ENCODE results near the gene ATP6V1D.
A peak's percentile ranks its signal among the peaks of the same experiment; 100 is the strongest.
"Not testable (repeated sequence)": the region's sequence is repeated elsewhere in the genome, so short reads cannot be mapped to it uniquely, and the experiment has no call there.

The ATP6V1D gene

GRCh38 chr14:67365476-67365875 lies 5.9 kb upstream of the ATP6V1D start:
- H3K9me3 ChIP-seq (ENCODE audit: control insufficient read depth in 1 of 2, low read length in 2 of 2) = no peaks in the 10 kb centered on the region
- no peak overlapping the region for H3K27ac ChIP-seq (ENCODE audit: low read length)
- H3K27me3 ChIP-seq (ENCODE audit: low read depth, low read length) = no peaks in the 10 kb centered on the region
- H3K4me1 ChIP-seq (ENCODE audit: control insufficient read depth in 1 of 2, insufficient read depth in 2 of 2, low read length in 2 of 2) = peaks cover 10 to 26% of the 10 kb centered on the region in 2 donors
- H3K4me3 ChIP-seq (ENCODE audit: low read depth in 1 of 2, low read length in 2 of 2) = no peak overlapping the region
- H3K36me3 ChIP-seq (ENCODE audit: control insufficient read depth in 1 of 2, insufficient read depth in 2 of 2, low read length in 2 of 2) = peaks cover 27 to 32% of the 10 kb centered on the region in 2 donors

GRCh38 chr14:67360470-67361206 lies 1.0 kb upstream of the ATP6V1D start:
- Histone ChIP-seq H3K4me1 (ENCODE audit: control insufficient read depth in 1 of 2, insufficient read depth in 2 of 2, low read length in 2 of 2) (peaks cover 14 to 52% of the 10 kb centered on the region in 2 donors), H3K9me3 (ENCODE audit: control insufficient read depth in 1 of 2, low read length in 2 of 2) (no peaks in the 10 kb centered on the region)

DNA sequence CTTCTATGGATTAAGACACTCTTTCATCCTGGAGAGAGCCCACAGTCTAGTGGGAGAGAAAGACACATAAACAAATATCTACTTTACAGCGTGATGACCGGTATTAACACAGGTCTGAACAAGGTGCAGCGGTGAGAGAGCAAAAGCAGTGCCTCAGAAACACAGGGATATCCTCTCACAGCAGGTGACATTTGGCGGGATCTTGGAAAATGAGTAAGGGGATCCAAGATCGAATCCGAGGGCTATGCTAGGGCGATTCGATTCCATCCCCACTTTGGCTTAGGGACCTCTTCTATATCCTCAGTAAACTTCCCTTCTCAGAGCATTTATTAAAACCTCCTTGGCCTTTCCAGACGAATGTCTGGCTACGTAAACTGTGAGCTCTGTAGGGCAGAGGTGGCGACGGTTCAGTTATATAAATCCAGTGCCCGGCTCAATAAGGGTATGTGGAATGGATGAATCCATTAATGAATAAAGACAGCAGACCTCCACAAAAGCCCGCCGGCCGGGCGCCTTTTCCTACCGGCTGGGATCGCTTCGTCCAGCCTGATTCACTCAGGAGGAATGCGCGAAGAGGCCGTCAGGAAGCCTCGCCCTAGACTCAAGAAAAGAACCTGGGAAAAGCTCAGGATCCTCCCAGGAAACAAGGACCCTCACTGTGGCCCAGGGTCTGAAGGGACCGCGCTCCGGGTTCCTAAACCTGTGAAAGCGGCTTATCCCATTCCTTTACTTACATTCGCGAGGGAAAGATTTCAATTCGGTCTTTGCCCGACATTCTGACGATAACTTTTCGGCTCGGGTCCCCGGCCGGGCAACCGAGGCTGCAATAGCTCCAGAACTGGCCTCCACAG lies 455 bp downstream of the ATP6V1D start:
- peak overlapping the region; percentile 99 for H3K27ac ChIP-seq (ENCODE audit: low read length)
- peaks cover 14 to 52% of the 10 kb centered on the region in 2 donors for H3K4me1 ChIP-seq (ENCODE audit: control insufficient read depth in 1 of 2, insufficient read depth in 2 of 2, low read length in 2 of 2)
- H3K36me3 ChIP-seq (ENCODE audit: control insufficient read depth in 1 of 2, insufficient read depth in 2 of 2, low read length in 2 of 2) = peaks cover 0 to 11% of the 10 kb centered on the region in 2 donors
- peak overlapping the region; percentile 94 to 96 for H3K4me3 ChIP-seq (ENCODE audit: low read depth in 1 of 2, low read length in 2 of 2)
- H3K27me3 ChIP-seq (ENCODE audit: low read depth, low read length) = no peaks in the 10 kb centered on the region
- no peaks in the 10 kb centered on the region for H3K9me3 ChIP-seq (ENCODE audit: control insufficient read depth in 1 of 2, low read length in 2 of 2)

More at GRCh38 chr14:67360470-67361206, 1.0 kb upstream of the ATP6V1D start:
- H3K27me3 ChIP-seq (ENCODE audit: low read depth, low read length) = no peaks in the 10 kb centered on the region
- peaks cover 13 to 18% of the 10 kb centered on the region in 2 donors for H3K36me3 ChIP-seq (ENCODE audit: control insufficient read depth in 1 of 2, insufficient read depth in 2 of 2, low read length in 2 of 2)
- H3K4me3 ChIP-seq (ENCODE audit: low read depth in 1 of 2, low read length in 2 of 2) = peak overlapping the region; percentile 94 to 96
- H3K27ac ChIP-seq (ENCODE audit: low read length) = peak overlapping the region; percentile 99

DNA sequence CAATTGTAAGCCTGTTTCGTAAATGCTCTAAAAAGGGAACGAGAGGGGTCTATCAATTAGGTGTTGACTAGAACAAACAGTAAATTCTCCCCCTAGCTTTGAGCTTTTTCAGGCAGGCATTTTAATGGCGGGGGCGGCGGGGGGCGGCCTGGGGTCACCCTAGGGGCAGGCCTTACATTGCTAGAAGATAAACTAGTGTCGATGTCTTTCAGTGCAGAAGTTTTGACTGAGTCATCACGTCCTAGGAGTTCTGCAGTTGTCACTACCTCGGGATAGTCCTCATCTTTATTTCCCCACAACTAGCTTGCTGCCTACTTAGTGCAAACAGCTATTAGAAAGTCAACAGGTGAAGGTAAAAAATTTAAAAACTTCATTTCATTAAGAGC lies 1.6 kb downstream of the ATP6V1D start:
- no peaks in the 10 kb centered on the region for H3K27me3 ChIP-seq (ENCODE audit: low read depth, low read length)
- H3K9me3 ChIP-seq (ENCODE audit: control insufficient read depth in 1 of 2, low read length in 2 of 2) = no peaks in the 10 kb centered on the region
- no peak overlapping the region for H3K27ac ChIP-seq (ENCODE audit: low read length)
- H3K4me1 ChIP-seq (ENCODE audit: control insufficient read depth in 1 of 2, insufficient read depth in 2 of 2, low read length in 2 of 2) = peaks cover 14 to 49% of the 10 kb centered on the region in 2 donors
- H3K36me3 ChIP-seq (ENCODE audit: control insufficient read depth in 1 of 2, insufficient read depth in 2 of 2, low read length in 2 of 2) = peaks cover 0 to 16% of the 10 kb centered on the region in 2 donors
- peak overlapping the region; percentile 94 to 96 for H3K4me3 ChIP-seq (ENCODE audit: low read depth in 1 of 2, low read length in 2 of 2)

- Histone ChIP-seq H3K27me3 (ENCODE audit: low read depth, low read length) (no peaks in the 10 kb centered on the region), H3K4me1 (ENCODE audit: control insufficient read depth in 1 of 2, insufficient read depth in 2 of 2, low read length in 2 of 2) (peaks cover 14 to 43% of the 10 kb centered on the region in 2 donors), H3K27ac (ENCODE audit: low read length) (no peak overlapping the region), H3K4me3 (ENCODE audit: low read depth in 1 of 2, low read length in 2 of 2) (no peak overlapping the region), H3K36me3 (ENCODE audit: control insufficient read depth in 1 of 2, insufficient read depth in 2 of 2, low read length in 2 of 2) (peaks cover 0 to 20% of the 10 kb centered on the region in 2 donors), H3K9me3 (ENCODE audit: control insufficient read depth in 1 of 2, low read length in 2 of 2) (no peaks in the 10 kb centered on the region)
These were observed 2.2 kb downstream of the ATP6V1D start for GRCh38 chr14:67357186-67357968.

DNA sequence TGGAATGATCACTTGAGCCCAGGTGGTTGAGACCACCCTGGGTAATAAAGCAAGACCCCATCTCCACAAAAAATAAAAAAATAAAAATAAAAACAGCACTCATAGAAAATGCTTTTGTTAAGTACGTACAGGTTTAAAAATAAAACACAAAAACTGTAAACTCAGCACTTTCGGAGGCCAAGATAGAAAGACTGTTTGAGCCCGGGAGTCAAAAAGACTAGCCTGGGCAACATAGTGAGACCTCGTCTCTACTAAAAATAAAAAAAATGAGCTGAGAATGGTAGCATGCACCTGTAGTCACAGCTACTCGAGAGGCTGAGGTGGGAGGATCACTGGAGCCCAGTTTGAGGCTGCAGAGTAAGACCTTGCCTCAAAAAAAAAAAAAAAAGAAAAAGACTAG lies 7.5 kb downstream of the ATP6V1D start:
- H3K9me3 ChIP-seq (ENCODE audit: control insufficient read depth in 1 of 2, low read length in 2 of 2) = no peaks in the 10 kb centered on the region
- no peaks in the 10 kb centered on the region for H3K27me3 ChIP-seq (ENCODE audit: low read depth, low read length)
- no peak overlapping the region for H3K27ac ChIP-seq (ENCODE audit: low read length)
- peaks cover 0 to 6% of the 10 kb centered on the region in 2 donors for H3K4me1 ChIP-seq (ENCODE audit: control insufficient read depth in 1 of 2, insufficient read depth in 2 of 2, low read length in 2 of 2)
- no peak overlapping the region for H3K4me3 ChIP-seq (ENCODE audit: low read depth in 1 of 2, low read length in 2 of 2)
- H3K36me3 ChIP-seq (ENCODE audit: control insufficient read depth in 1 of 2, insufficient read depth in 2 of 2, low read length in 2 of 2) = peaks cover 27 to 53% of the 10 kb centered on the region in 2 donors

- H3K27me3 ChIP-seq (ENCODE audit: low read depth, low read length) = no peaks in the 10 kb centered on the region
- peaks cover 48 to 69% of the 10 kb centered on the region in 2 donors for H3K36me3 ChIP-seq (ENCODE audit: control insufficient read depth in 1 of 2, insufficient read depth in 2 of 2, low read length in 2 of 2)
- no peak overlapping the region for H3K27ac ChIP-seq (ENCODE audit: low read length)
- no peaks in the 10 kb centered on the region for H3K9me3 ChIP-seq (ENCODE audit: control insufficient read depth in 1 of 2, low read length in 2 of 2)
- H3K4me3 ChIP-seq (ENCODE audit: low read depth in 1 of 2, low read length in 2 of 2) = no peak overlapping the region
- no peaks in the 10 kb centered on the region for H3K4me1 ChIP-seq (ENCODE audit: control insufficient read depth in 1 of 2, insufficient read depth in 2 of 2, low read length in 2 of 2)
These were observed 14.0 kb downstream of the ATP6V1D start for GRCh38 chr14:67345583-67345982.

- Histone ChIP-seq H3K27ac (ENCODE audit: low read length) (no peak overlapping the region), H3K36me3 (ENCODE audit: control insufficient read depth in 1 of 2, insufficient read depth in 2 of 2, low read length in 2 of 2) (peaks cover 38 to 66% of the 10 kb centered on the region in 2 donors), H3K27me3 (ENCODE audit: low read depth, low read length) (no peaks in the 10 kb centered on the region), H3K4me1 (ENCODE audit: control insufficient read depth in 1 of 2, insufficient read depth in 2 of 2, low read length in 2 of 2) (no peaks in the 10 kb centered on the region), H3K4me3 (ENCODE audit: low read depth in 1 of 2, low read length in 2 of 2) (no peak overlapping the region), H3K9me3 (ENCODE audit: control insufficient read depth in 1 of 2, low read length in 2 of 2) (no peaks in the 10 kb centered on the region)
These were observed 15.9 kb downstream of the ATP6V1D start for GRCh38 chr14:67343601-67344230.

DNA sequence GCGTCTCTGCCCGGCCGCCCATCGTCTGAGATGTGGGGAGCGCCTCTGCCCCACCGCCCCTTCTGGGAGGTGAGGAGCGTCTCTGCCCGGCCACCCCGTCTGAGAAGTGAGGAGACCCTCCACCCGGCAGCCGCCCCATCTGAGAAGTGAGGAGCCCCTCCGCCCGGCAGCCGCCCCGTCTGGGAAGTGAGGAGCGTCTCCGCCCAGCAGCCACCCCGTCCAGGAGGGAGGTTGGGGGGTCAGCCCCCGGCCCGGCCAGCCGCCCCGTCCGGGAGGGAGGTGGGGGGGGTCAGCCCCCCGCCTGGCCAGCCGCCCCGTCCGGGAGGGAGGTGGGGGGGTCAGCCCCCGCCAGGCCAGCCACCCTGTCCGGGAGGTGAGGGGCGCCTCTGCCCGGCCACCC lies 18.4 kb downstream of the ATP6V1D start:
- not testable (repeated sequence) for H3K27ac ChIP-seq (ENCODE audit: low read length); H3K9me3 ChIP-seq (ENCODE audit: control insufficient read depth in 1 of 2, low read length in 2 of 2); H3K27me3 ChIP-seq (ENCODE audit: low read depth, low read length); H3K4me1 ChIP-seq (ENCODE audit: control insufficient read depth in 1 of 2, insufficient read depth in 2 of 2, low read length in 2 of 2); H3K4me3 ChIP-seq (ENCODE audit: low read depth in 1 of 2, low read length in 2 of 2)
- H3K36me3 ChIP-seq (ENCODE audit: control insufficient read depth in 1 of 2, insufficient read depth in 2 of 2, low read length in 2 of 2) = peaks cover 44 to 71% of the 10 kb centered on the region in 2 donors

DNA sequence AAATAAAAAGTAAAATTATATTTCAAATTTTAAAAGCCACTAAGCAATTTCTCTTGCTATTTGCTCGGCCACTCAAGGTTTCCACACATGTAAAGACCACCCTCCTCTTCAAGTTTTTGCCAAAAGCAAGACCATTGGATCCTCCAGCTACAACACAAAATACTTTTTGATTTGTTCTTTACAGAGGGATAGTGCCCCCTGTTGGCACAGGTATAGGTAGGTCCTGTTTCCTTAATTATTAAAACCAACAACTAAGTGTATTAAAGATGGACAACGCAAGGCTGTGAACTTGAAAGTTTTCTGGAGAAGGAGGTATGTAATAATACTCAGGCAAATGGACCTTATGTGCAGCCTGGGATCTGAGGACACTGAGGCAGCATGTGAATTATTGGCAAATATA lies 23.8 kb downstream of the ATP6V1D start:
- H3K4me3 ChIP-seq (ENCODE audit: low read depth in 1 of 2, low read length in 2 of 2) = no peak overlapping the region
- peaks cover 54 to 73% of the 10 kb centered on the region in 2 donors for H3K36me3 ChIP-seq (ENCODE audit: control insufficient read depth in 1 of 2, insufficient read depth in 2 of 2, low read length in 2 of 2)
- no peaks in the 10 kb centered on the region for H3K9me3 ChIP-seq (ENCODE audit: control insufficient read depth in 1 of 2, low read length in 2 of 2)
- H3K27me3 ChIP-seq (ENCODE audit: low read depth, low read length) = no peaks in the 10 kb centered on the region
- no peaks in the 10 kb centered on the region for H3K4me1 ChIP-seq (ENCODE audit: control insufficient read depth in 1 of 2, insufficient read depth in 2 of 2, low read length in 2 of 2)
- no peak overlapping the region for H3K27ac ChIP-seq (ENCODE audit: low read length)
